Tibial nerve (tissue), 4 donors: ENCODE data around the gene BTBD6. TPM values are rescaled to one million over a fixed set of nuclear protein-coding genes. Genes with fewer than 3 reads are reported as not detected.

ENCODE experiments used
- DNase-seq, 2 donors: peaks; one replicate each; pipeline ENCODE4 v3.0.0-alpha.2; 2019; ENCODE audit warnings: low spot score in 2 of 2
- H3K27ac ChIP-seq, 4 donors: fragments of 200-600 bp; sonication (generic) in 3 of 4; one replicate each; pipeline ENCODE4 v1.5.1; 2017 to 2019; ENCODE audit warnings: mild to moderate bottlenecking in 1 of 4
- H3K27me3 ChIP-seq, 2 donors: fragments of 200-600 bp; sonication (generic) in 1 of 2; one replicate each; pipeline versions ENCODE4 v1.5.1 to v1.6.0; 2017 to 2019
- H3K36me3 ChIP-seq, 3 donors: fragments of 200-600 bp; sonication (generic); one replicate each; pipeline ENCODE4 v1.5.1; 2018 to 2019
- H3K4me1 ChIP-seq, 4 donors: fragments of 200-600 bp; sonication (generic) in 3 of 4; one replicate each; pipeline ENCODE4 v1.5.1; 2017 to 2019
- H3K4me3 ChIP-seq, 4 donors: fragments of 200-600 bp; sonication (generic) in 3 of 4; one replicate each; pipeline ENCODE4 v1.5.1; 2017 to 2019; ENCODE audit warnings: mild to moderate bottlenecking in 1 of 4, moderate library complexity in 1 of 4
- H3K9me3 ChIP-seq, 4 donors: fragments of 200-600 bp; sonication (generic) in 3 of 4; one replicate each; pipeline ENCODE4 v1.5.1; 2017 to 2019
- EP300 ChIP-seq, 2 donors: sonication (generic); formaldehyde crosslinking; IDR thresholded peaks; one replicate each; pipeline ENCODE4 v1.6.1; 2017; ENCODE audit warnings: antibody characterized with exemption in 2 of 2, mild to moderate bottlenecking in 1 of 2
- POLR2A ChIP-seq, 2 donors: fragments of 450-650 bp; IDR thresholded peaks; one replicate each; pipeline ENCODE4 v1.6.1; 2017; ENCODE audit warnings: antibody characterized with exemption in 2 of 2, mild to moderate bottlenecking in 2 of 2, moderate library complexity in 2 of 2
- WGBS, 2 donors: methylation state at CpG; one replicate each; pipeline ENCODE4 v1.1.5; 2018; 5-methylcytosine and 5-hydroxymethylcytosine counted together
- total RNA-seq, 4 donors: library from RNA; depleted of rRNA; stranded (reverse); fragments of >200 nt; gene quantifications; one replicate each; pipeline ENCODE4 v1.1.0, GENCODE V29; 2016
- TF ChIP-seq, protein P1 (sequence below), 5 experiments: fragments of 200-600 bp in 3 of 5; fragments of 450-650 bp in 2 of 5; sonication (generic) in 3 of 5; IDR thresholded peaks; one replicate each; pipeline ENCODE4 v1.5.1; 2016 to 2019; ENCODE audit warnings: antibody characterized with exemption in 5 of 5, mild to moderate bottlenecking in 3 of 5, moderate library complexity in 2 of 5

BTBD6 gene
- 10 to 100 TPM; 53.7 to 61.2 (median 53.9) TPM for total RNA-seq

DNA sequence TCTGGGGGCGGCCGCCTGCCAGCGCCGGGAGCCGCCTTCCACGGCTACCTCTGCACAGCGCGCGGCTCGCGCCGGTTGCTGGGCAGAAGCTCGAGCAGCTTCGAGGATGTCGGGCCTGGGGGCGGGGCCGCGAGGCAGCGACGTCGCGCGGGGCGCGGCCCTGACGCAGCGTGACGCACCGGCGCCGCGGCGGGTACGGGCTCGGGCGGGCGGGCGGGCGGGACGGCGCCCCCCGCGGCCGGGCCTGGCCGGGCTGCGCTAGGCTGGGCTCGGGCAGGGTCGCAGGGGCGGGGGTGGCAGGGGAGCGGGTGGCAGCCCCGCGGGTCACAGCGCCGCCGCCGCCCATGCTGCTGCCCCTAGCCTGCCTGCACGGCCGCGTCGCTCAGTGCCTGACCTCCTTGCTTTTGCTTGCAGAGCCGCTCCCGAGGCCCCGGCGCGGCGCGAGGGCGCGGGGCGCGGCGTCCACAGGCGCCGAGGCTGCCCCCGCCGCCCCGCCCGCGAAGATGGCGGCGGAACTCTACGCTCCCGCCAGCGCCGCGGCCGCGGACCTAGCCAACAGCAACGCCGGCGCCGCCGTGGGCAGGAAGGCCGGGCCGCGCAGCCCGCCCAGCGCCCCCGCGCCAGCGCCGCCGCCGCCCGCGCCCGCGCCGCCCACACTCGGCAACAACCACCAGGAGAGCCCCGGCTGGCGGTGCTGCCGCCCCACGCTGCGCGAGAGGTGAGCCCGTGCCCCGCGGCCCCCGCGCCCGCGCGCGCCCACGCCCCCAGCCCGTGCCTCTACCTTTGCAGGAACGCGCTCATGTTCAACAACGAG lies at the start of gene BTBD6:
Gene BTBD6, plus strand, starts transcription at position 166 of the 814 bp plus-strand sequence. Its CDS starts 179 bp downstream, at position 345.
- H3K27me3 ChIP-seq, result no peaks in the 10 kb centered on the region
- TF ChIP-seq, protein P1, sequence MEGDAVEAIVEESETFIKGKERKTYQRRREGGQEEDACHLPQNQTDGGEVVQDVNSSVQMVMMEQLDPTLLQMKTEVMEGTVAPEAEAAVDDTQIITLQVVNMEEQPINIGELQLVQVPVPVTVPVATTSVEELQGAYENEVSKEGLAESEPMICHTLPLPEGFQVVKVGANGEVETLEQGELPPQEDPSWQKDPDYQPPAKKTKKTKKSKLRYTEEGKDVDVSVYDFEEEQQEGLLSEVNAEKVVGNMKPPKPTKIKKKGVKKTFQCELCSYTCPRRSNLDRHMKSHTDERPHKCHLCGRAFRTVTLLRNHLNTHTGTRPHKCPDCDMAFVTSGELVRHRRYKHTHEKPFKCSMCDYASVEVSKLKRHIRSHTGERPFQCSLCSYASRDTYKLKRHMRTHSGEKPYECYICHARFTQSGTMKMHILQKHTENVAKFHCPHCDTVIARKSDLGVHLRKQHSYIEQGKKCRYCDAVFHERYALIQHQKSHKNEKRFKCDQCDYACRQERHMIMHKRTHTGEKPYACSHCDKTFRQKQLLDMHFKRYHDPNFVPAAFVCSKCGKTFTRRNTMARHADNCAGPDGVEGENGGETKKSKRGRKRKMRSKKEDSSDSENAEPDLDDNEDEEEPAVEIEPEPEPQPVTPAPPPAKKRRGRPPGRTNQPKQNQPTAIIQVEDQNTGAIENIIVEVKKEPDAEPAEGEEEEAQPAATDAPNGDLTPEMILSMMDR (IDR thresholded peaks at IDR 0.05), result peak in 2 of 5 experiments; percentile 30 to 36
- TF ChIP-seq EP300 (IDR thresholded peaks at IDR 0.05) (peak in 1 of 2 donors; percentile 68), POLR2A (IDR thresholded peaks at IDR 0.05) (peak in 1 of 2 donors; percentile 56)
- H3K4me3 ChIP-seq, result peak within 1 kb of the TSS; percentile 31 to 71 (median 61)
- WGBS, 2 donors, result 0 to 5% methylated on average over 1 to 47 of the region's 130 CpGs
- DNase-seq, result peak; percentile 61 to 75
- peaks cover 0 to 64% (median 5%) of the 10 kb centered on the region in 3 donors for H3K36me3 ChIP-seq
- peaks cover 0 to 29% (median 6%) of the 10 kb centered on the region in 4 donors for H3K4me1 ChIP-seq
- H3K27ac ChIP-seq, result peak within 1 kb of the TSS; percentile 85 to 93 (median 86)
- no peaks in the 10 kb centered on the region for H3K9me3 ChIP-seq

DNA sequence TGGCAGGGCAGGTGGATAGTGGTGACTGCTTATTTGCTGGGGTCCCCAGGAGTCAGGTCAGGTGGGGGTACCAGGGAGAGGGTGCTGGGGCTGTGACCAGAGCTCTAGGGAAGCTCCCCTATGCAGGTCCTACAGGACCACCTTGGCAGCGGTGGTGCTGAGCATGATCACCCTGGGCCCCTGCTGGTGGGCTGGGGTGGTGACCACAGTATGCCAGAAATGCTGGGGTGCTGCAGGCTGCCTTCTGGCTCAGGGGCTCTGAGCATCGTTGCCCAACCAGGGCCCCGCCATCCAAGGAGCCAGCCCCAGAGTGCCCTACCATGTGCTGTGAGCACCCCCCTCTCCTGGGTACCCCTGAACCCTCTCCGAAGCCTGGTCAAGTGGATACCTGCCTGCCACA lies 49.7 kb upstream of the BTBD6 start:
- Histone ChIP-seq H3K27ac (no peak overlapping the region), H3K4me3 (no peak overlapping the region), H3K4me1 (peaks cover 0 to 68% (median 24%) of the 10 kb centered on the region in 4 donors), H3K9me3 (no peaks in the 10 kb centered on the region), H3K36me3 (no peaks in the 10 kb centered on the region), H3K27me3 (peaks cover 0 to 91% of the 10 kb centered on the region in 2 donors)
- 79 to 86% methylated on average over 4 of the region's 4 CpGs for WGBS, 2 donors
- no peak for TF ChIP-seq POLR2A (IDR thresholded peaks at IDR 0.05)
- TF ChIP-seq, protein P1 (IDR thresholded peaks at IDR 0.05), result no peak
- TF ChIP-seq EP300 (IDR thresholded peaks at IDR 0.05), result no peak
- no peak for DNase-seq

DNA sequence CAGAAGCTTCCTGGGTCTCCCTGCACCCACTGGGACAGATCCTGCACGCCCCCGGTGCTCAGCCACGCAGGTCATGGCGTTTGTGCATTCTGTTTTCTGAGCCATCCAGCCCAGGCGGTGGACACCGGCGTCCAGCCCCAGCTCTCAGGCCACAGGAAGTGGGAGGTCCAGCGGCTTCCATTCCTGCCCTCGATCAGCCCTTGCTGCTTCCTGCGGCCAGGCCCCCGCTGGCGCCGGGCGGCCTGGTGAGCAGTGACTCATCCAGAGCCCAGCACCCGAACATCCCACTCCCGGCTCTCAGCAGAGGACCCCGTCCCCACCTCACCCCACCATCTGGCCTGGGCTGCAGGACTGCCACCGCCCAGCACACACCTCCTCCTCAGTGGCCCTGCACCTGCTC lies 49.2 kb upstream of the BTBD6 start:
- Histone ChIP-seq H3K9me3 (no peaks in the 10 kb centered on the region), H3K27ac (no peak overlapping the region), H3K4me3 (no peak overlapping the region), H3K4me1 (peaks cover 0 to 68% (median 24%) of the 10 kb centered on the region in 4 donors), H3K36me3 (no peaks in the 10 kb centered on the region), H3K27me3 (peaks cover 0 to 88% of the 10 kb centered on the region in 2 donors)
- 46 to 61% methylated on average over 9 to 16 of the region's 18 CpGs for WGBS, 2 donors
- DNase-seq, result no peak
- TF ChIP-seq, protein P1 (IDR thresholded peaks at IDR 0.05), result no peak
- TF ChIP-seq EP300 (IDR thresholded peaks at IDR 0.05) (no peak), POLR2A (IDR thresholded peaks at IDR 0.05) (no peak)

DNA sequence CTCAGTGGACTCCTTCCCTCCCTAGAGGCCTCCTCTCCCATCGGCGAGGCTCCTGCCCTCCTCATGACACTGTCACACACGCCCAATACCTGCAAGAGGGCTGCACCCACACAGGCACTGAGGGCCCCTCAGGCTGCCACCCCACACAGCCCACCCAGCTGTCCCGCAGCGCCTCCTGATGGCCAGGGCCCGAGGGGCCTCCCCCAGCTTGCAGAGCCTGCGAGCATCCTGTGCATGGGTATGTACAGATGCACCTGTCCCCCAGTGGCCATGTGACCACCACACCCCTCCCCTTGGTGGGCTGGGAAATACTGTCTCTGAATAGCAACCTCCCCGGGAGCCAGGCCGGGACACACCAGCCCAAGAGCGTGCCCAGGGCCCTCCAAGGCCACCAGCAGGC lies 48.3 kb upstream of the BTBD6 start:
- Histone ChIP-seq H3K27me3 (peaks cover 0 to 78% of the 10 kb centered on the region in 2 donors), H3K4me3 (no peak overlapping the region), H3K4me1 (peaks cover 0 to 72% (median 33%) of the 10 kb centered on the region in 4 donors), H3K36me3 (no peaks in the 10 kb centered on the region), H3K9me3 (no peaks in the 10 kb centered on the region), H3K27ac (no peak overlapping the region)
- 70 to 74% methylated on average over 8 to 9 of the region's 10 CpGs for WGBS, 2 donors
- DNase-seq, result no peak
- TF ChIP-seq EP300 (IDR thresholded peaks at IDR 0.05), result no peak
- no peak for TF ChIP-seq POLR2A (IDR thresholded peaks at IDR 0.05)
- TF ChIP-seq, protein P1 (IDR thresholded peaks at IDR 0.05), result no peak

DNA sequence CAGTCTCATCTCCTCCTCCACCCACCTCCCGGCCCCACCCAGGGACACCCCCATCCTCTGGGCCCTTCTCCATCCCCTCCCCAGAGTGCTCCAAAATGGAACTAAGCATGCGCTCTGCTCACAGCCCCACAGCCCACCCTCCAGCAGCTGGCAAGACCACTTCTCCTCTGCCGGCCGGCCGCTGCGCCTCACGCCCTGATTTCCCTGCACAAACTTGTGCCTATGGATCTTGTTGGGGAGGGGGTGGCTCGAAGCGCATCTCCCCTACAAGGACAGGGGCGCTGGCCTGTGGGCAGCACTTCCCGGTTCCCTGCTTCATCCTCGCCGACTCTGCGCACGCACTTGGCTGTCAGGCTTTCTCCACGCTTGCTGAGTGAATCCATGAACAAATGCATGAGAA lies 47.7 kb upstream of the BTBD6 start:
- Histone ChIP-seq H3K27me3 (peaks cover 0 to 72% of the 10 kb centered on the region in 2 donors), H3K4me3 (no peak overlapping the region), H3K9me3 (no peaks in the 10 kb centered on the region), H3K36me3 (no peaks in the 10 kb centered on the region), H3K4me1 (peaks cover 0 to 77% (median 38%) of the 10 kb centered on the region in 4 donors), H3K27ac (no peak overlapping the region)
- TF ChIP-seq EP300 (IDR thresholded peaks at IDR 0.05) (no peak), POLR2A (IDR thresholded peaks at IDR 0.05) (no peak)
- TF ChIP-seq, protein P1 (IDR thresholded peaks at IDR 0.05), result no peak
- whole genome bisulfite sequencing, 2 donors, result 59 to 64% methylated on average over 15 to 16 of the region's 16 CpGs
- no peak for DNase-seq
